GM18505 (cell line): Measurements from ENCODE around the gene GNG8.
A peak's percentile ranks its signal among the peaks of the same experiment; 100 is the strongest.
"Not testable (repeated sequence)": the region's sequence is repeated elsewhere in the genome, so short reads cannot be mapped to it uniquely, and the experiment has no call there.

Experiments used
- ATAC-seq: cut with Tn5 transposase; IDR thresholded peaks from one replicate; pipeline ENCODE4 v1.9.1; 2021; ENCODE audit not compliant: unreplicated experiment
- POLR2A ChIP-seq: IDR thresholded peaks from 4 replicates; pipeline ENCODE4 v1.6.1; 2011; ENCODE audit warnings: borderline replicate concordance; ENCODE audit not compliant: insufficient read depth, insufficient read length; ENCODE audit errors: extremely low read depth

The GNG8 gene

GRCh38 chr19:46633130-46633529 lies 2.9 kb downstream of the GNG8 start:
- no peak for ATAC-seq
- TF ChIP-seq POLR2A, result no peak

- no peak for ATAC-seq
- TF ChIP-seq POLR2A, result no peak
Observed at GRCh38 chr19:46631481-46631880, 4.5 kb downstream of the GNG8 start.

GRCh38 chr19:46630586-46631205 lies 5.3 kb downstream of the GNG8 start:
- no peak for ATAC-seq
- TF ChIP-seq POLR2A, result no peak

GRCh38 chr19:46629546-46630025 lies 6.4 kb downstream of the GNG8 start:
- no peak for TF ChIP-seq POLR2A
- no peak for ATAC-seq

- not testable (repeated sequence) for ATAC-seq
Observed at GRCh38 chr19:46628970-46629369, 7.0 kb downstream of the GNG8 start.

GRCh38 chr19:46626446-46626845 lies 9.6 kb downstream of the GNG8 start:
- no peak for ATAC-seq
- no peak for TF ChIP-seq POLR2A

- no peak for ATAC-seq
- TF ChIP-seq POLR2A, result no peak
Observed at GRCh38 chr19:46625731-46626130, 10.3 kb downstream of the GNG8 start.

- ATAC-seq, result no peak
- TF ChIP-seq POLR2A, result peak; percentile 32
Observed at GRCh38 chr19:46624958-46625661, 10.9 kb downstream of the GNG8 start, which contains the start of gene PTGIR. Gene PTGIR (minus strand): TSS chr19:46625089. CDS start chr19:46624225, 864 bp downstream.

- TF ChIP-seq POLR2A, result no peak
Observed at GRCh38 chr19:46623915-46624502, 12.0 kb downstream of the GNG8 start.

GRCh38 chr19:46622118-46622446 lies 13.9 kb downstream of the GNG8 start:
- TF ChIP-seq POLR2A, result no peak
- ATAC-seq, result no peak

More at GRCh38 chr19:46623915-46624502, 12.0 kb downstream of the GNG8 start:
- no peak for ATAC-seq

- no peak for ATAC-seq
Observed at GRCh38 chr19:46621191-46622117, 14.5 kb downstream of the GNG8 start.

GRCh38 chr19:46620716-46621115 lies 15.3 kb downstream of the GNG8 start:
- no peak for ATAC-seq
- no peak for TF ChIP-seq POLR2A

More at GRCh38 chr19:46621191-46622117, 14.5 kb downstream of the GNG8 start:
- no peak for TF ChIP-seq POLR2A

- no peak for TF ChIP-seq POLR2A
- ATAC-seq, result no peak
Observed at GRCh38 chr19:46620267-46620666, 15.7 kb downstream of the GNG8 start.
